Measurements from ENCODE around the gene DUSP9.

The DUSP9 gene

DNA sequence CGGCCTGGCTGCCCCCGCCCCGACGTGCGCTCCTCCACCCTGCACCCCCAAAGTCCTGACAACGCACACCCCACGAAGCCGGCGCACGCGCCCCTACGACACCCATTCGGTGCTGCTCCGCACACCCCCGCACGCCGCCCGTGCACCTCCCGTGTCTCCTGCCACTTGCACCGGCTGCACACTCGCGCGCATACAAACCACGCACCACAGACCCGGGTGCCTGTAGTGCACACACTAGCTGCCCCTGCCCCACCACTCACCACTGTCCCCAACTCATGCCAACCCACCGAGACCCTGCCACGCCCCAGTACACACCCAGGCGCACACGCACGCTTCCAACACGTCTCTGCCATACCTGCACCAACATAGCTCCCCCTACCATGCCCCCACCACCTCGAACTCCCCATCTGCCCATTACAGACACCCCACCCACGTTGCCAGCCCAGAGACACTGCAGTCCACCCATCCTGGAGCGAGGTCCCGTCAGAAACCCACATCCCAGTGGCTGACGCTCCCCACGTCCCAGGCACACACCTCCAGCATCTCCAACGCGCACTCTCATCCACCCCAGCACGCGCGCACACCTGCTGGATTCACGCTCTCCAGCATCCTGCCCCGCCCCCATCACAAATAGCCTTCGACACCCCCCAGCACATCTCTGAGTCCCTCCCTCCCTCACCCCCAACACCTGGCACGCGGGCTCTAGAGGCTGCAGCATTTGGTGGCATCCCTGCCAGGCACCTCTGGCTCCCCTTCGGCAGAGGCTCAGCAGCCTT, 4.2 kb upstream of the DUSP9 start (continued):
- TF ChIP-seq, protein P1, sequence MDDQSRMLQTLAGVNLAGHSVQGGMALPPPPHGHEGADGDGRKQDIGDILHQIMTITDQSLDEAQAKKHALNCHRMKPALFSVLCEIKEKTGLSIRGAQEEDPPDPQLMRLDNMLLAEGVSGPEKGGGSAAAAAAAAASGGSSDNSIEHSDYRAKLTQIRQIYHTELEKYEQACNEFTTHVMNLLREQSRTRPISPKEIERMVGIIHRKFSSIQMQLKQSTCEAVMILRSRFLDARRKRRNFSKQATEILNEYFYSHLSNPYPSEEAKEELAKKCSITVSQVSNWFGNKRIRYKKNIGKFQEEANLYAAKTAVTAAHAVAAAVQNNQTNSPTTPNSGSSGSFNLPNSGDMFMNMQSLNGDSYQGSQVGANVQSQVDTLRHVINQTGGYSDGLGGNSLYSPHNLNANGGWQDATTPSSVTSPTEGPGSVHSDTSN (CRISPR knock-in tag; IDR thresholded peaks at IDR 0.05) = no peak
- TF ChIP-seq ZNF785 (tag by site-specific recombination; IDR thresholded peaks at IDR 0.05) (no peak), ZNF184 (tag by site-specific recombination; IDR thresholded peaks at IDR 0.05) (no peak), ZNF248 (tag by site-specific recombination; IDR thresholded peaks at IDR 0.05) (no peak), ZNF132 (tag by site-specific recombination; IDR thresholded peaks at IDR 0.05; ENCODE audit: borderline replicate concordance) (no peak), ZNF416 (tag by site-specific recombination; IDR thresholded peaks at IDR 0.05) (no peak), HOXC10 (CRISPR knock-in tag; IDR thresholded peaks at IDR 0.05) (0 out of 2 replicates have a peak, but pooled peaks have one; percentile 8)
- TF ChIP-seq, protein P2, sequence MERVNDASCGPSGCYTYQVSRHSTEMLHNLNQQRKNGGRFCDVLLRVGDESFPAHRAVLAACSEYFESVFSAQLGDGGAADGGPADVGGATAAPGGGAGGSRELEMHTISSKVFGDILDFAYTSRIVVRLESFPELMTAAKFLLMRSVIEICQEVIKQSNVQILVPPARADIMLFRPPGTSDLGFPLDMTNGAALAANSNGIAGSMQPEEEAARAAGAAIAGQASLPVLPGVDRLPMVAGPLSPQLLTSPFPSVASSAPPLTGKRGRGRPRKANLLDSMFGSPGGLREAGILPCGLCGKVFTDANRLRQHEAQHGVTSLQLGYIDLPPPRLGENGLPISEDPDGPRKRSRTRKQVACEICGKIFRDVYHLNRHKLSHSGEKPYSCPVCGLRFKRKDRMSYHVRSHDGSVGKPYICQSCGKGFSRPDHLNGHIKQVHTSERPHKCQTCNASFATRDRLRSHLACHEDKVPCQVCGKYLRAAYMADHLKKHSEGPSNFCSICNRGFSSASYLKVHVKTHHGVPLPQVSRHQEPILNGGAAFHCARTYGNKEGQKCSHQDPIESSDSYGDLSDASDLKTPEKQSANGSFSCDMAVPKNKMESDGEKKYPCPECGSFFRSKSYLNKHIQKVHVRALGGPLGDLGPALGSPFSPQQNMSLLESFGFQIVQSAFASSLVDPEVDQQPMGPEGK (tag by site-specific recombination; IDR thresholded peaks at IDR 0.05) = peak; percentile 72
- TF ChIP-seq, protein P3, sequence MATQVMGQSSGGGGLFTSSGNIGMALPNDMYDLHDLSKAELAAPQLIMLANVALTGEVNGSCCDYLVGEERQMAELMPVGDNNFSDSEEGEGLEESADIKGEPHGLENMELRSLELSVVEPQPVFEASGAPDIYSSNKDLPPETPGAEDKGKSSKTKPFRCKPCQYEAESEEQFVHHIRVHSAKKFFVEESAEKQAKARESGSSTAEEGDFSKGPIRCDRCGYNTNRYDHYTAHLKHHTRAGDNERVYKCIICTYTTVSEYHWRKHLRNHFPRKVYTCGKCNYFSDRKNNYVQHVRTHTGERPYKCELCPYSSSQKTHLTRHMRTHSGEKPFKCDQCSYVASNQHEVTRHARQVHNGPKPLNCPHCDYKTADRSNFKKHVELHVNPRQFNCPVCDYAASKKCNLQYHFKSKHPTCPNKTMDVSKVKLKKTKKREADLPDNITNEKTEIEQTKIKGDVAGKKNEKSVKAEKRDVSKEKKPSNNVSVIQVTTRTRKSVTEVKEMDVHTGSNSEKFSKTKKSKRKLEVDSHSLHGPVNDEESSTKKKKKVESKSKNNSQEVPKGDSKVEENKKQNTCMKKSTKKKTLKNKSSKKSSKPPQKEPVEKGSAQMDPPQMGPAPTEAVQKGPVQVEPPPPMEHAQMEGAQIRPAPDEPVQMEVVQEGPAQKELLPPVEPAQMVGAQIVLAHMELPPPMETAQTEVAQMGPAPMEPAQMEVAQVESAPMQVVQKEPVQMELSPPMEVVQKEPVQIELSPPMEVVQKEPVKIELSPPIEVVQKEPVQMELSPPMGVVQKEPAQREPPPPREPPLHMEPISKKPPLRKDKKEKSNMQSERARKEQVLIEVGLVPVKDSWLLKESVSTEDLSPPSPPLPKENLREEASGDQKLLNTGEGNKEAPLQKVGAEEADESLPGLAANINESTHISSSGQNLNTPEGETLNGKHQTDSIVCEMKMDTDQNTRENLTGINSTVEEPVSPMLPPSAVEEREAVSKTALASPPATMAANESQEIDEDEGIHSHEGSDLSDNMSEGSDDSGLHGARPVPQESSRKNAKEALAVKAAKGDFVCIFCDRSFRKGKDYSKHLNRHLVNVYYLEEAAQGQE (tag by site-specific recombination; IDR thresholded peaks at IDR 0.05) = no peak

- Histone ChIP-seq H3K36me3 (ENCODE audit: control insufficient read depth in 2 of 2, insufficient read depth in 1 of 2, low read length in 2 of 2) (no peaks in the 10 kb centered on the region), H3K4me1 (ENCODE audit: control insufficient read depth, insufficient read depth, low read length) (peaks cover 3% of the 10 kb centered on the region; the same call in 1 of the 2 replicates), H3K9me3 (ENCODE audit: control insufficient read depth, insufficient read depth, low read depth, low read length) (no peaks in the 10 kb centered on the region), H3K27ac (ENCODE audit: extremely low read depth, low read depth, low read length) (no peak overlapping the region), H3K4me3 (ENCODE audit: low read depth, low read length) (peak overlapping the region; percentile 1)
- CTCF ChIA-PET = interaction anchor here (0.6 to 2.5 kb wide), 18 partner anchors 8 to 702 kb away, joined by 3 to 24 read pairs (median 4); no protein-coding TSS in a partner anchor
- POLR2A ChIA-PET = no interaction called here
- TF ChIP-seq ZNF362 (tag by site-specific recombination; IDR thresholded peaks at IDR 0.05) = no peak
- no peak for TF ChIP-seq RBAK (tag by site-specific recombination; IDR thresholded peaks at IDR 0.05)
- TF ChIP-seq PRDM1 (tag by site-specific recombination; IDR thresholded peaks at IDR 0.05) = no peak; the same call in 1 of the 2 replicates
- TF ChIP-seq ZBTB1 (tag by site-specific recombination; IDR thresholded peaks at IDR 0.05) = no peak
- TF ChIP-seq ZBTB10 (tag by site-specific recombination; IDR thresholded peaks at IDR 0.05) = no peak
- no peak for TF ChIP-seq KLF7 (tag by site-specific recombination; IDR thresholded peaks at IDR 0.05; ENCODE audit: borderline replicate concordance)
- TF ChIP-seq ZNF335 (tag by site-specific recombination; conservative IDR thresholded peaks at IDR 0.05) = peak; percentile 96
- TF ChIP-seq YY1 (tag by site-specific recombination; IDR thresholded peaks at IDR 0.05) = no peak
- no peak for TF ChIP-seq ZNF580 (tag by site-specific recombination; IDR thresholded peaks at IDR 0.05)
- TF ChIP-seq SP2 (tag by site-specific recombination; IDR thresholded peaks at IDR 0.05) = 0 out of 2 replicates have a peak, but pooled peaks have one; percentile 5
- TF ChIP-seq EGR2 (tag by site-specific recombination; IDR thresholded peaks at IDR 0.05; ENCODE audit: low read depth) = no peak
- peak; percentile 77 for TF ChIP-seq ZBTB26 (tag by site-specific recombination; optimal IDR thresholded peaks at IDR 0.05)
These were observed 3.3 kb upstream of the DUSP9 start for GRCh38 chrX:153643431-153644351.

Data from HEK293 (cell line).